ENCODE results near the gene TLCD3B.
A peak's percentile ranks its signal among the peaks of the same experiment; 100 is the strongest.

Gene TLCD3B

DNA sequence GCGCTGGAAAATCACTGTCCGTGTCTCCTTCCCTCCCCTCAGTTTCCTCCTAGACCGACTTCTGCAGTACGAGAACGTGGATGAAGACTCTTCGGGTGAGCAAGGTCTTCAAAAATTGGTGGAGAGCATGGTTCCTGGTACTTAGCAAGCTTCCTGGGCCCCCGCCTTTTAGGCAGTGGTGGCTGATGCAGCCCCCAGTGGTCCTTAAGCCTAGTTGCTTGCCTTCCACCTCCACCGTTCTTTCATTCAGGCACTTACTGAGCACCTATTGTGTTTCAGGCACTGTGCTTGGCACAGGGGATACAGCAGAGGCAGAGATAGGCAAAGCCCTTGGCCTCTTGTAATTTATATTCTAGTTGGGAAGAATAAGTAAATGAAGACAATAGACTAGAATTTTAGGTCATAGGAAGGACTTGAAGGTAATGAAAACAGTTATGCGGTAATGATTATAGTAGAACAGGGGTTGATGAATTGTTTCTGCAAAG lies 34.3 kb downstream of the TLCD3B start:
- H3K36me3 ChIP-seq (ENCODE audit: control insufficient read depth, insufficient read depth, low read length) = peaks cover 20% of the 10 kb centered on the region
- peak overlapping the region; percentile 78 for H3K4me3 ChIP-seq (replicated peaks; ENCODE audit: low read depth, low read length)
- DNase-seq (ENCODE audit: extremely low read depth, insufficient read length) = no peak
- no peaks in the 10 kb centered on the region for H3K27me3 ChIP-seq (replicated peaks; ENCODE audit: control insufficient read depth, insufficient read depth, low read length)
- TF ChIP-seq, protein P1, sequence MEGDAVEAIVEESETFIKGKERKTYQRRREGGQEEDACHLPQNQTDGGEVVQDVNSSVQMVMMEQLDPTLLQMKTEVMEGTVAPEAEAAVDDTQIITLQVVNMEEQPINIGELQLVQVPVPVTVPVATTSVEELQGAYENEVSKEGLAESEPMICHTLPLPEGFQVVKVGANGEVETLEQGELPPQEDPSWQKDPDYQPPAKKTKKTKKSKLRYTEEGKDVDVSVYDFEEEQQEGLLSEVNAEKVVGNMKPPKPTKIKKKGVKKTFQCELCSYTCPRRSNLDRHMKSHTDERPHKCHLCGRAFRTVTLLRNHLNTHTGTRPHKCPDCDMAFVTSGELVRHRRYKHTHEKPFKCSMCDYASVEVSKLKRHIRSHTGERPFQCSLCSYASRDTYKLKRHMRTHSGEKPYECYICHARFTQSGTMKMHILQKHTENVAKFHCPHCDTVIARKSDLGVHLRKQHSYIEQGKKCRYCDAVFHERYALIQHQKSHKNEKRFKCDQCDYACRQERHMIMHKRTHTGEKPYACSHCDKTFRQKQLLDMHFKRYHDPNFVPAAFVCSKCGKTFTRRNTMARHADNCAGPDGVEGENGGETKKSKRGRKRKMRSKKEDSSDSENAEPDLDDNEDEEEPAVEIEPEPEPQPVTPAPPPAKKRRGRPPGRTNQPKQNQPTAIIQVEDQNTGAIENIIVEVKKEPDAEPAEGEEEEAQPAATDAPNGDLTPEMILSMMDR (IDR thresholded peaks at IDR 0.05; ENCODE audit: insufficient read depth, low read length, poor library complexity, severe bottlenecking) = no peak

DNA sequence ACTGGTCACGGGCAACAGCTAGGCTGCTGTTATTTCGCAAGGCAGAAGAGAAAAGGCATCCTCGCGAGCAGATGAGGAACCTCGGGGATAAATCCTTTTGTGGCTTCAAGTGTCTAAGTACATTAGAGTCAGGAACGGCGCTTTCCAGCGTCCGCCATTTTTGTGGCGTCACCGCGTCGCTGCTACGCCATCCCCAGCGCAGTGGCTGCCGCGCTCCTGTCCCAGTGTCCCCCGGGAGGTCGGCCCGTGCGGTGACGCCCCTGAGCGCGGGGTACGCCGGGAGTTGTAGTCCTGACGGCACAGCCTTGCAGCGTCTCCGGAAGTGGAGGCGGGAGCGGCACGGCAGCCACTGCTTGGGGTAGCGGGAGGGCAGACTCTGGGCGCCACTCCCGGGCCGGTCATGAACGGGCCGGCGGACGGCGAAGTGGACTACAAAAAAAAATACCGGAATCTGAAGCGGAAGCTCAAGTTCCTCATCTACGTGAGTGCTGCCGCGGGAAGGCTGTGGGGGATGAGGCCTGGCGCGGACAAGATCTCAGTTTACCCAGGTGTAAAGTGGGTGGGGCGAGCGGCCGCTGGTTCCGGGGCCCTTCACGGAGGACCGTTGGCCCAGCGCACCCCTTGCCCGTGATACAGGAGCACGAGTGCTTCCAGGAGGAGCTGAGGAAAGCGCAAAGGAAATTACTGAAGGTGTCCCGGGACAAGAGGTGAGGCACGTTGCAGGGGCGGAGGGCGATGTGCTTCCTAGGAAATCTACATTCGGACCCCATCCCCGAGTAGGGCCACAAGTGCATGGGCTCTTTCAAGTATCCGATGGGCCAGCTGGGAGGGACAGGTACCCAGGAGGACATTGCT lies 34.9 kb downstream of the TLCD3B start, which contains the start of gene INO80E:
Gene INO80E, plus strand, starts transcription at position 331 of the 855 bp plus-strand sequence. Its CDS starts 70 bp downstream, at position 401.
- TF ChIP-seq, protein P1 (IDR thresholded peaks at IDR 0.05; ENCODE audit: insufficient read depth, low read length, poor library complexity, severe bottlenecking) = no peak
- peak within 1 kb of the TSS; percentile 78 for H3K4me3 ChIP-seq (replicated peaks; ENCODE audit: low read depth, low read length)
- peaks cover 18% of the 10 kb centered on the region for H3K36me3 ChIP-seq (ENCODE audit: control insufficient read depth, insufficient read depth, low read length)
- no peaks in the 10 kb centered on the region for H3K27me3 ChIP-seq (replicated peaks; ENCODE audit: control insufficient read depth, insufficient read depth, low read length)
- peak; percentile 98 for DNase-seq (ENCODE audit: extremely low read depth, insufficient read length)

DNA sequence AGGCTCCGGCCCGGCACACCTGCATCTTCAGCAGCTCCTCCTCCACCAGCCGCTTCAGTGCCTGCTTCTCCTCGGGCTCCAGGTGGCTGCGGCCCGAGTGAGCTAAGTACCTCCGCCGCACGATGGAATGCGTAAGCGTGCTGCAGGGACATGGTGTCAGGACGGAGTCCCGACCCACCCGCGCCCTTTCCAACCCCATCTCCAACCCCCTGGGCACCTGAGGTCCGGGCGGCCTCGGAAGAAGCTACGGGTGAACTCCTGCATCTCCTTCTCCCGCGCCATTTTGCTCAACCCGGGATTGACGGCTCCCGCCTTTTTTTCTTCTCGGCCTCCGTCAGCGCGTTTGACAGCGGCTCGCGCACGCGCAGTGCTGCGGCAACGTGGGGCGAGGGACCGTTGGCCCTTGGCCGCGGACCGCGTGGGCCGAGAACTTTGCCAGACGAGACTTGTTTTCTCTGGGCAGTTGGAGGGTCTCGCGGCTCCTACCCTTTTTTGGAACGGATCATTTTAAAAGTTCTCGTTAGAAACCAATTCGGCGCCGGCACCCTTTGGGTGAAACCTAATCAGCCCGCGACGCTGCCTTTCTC lies 35.7 kb downstream of the TLCD3B start, which contains the start of gene HIRIP3:
Gene HIRIP3, minus strand, starts transcription at position 294 of the 587 bp plus-strand sequence. Its CDS starts 12 bp downstream, at position 282.
- Histone ChIP-seq H3K36me3 (ENCODE audit: control insufficient read depth, insufficient read depth, low read length) (peaks cover 18% of the 10 kb centered on the region), H3K4me3 (replicated peaks; ENCODE audit: low read depth, low read length) (peak within 1 kb of the TSS; percentile 78), H3K27me3 (replicated peaks; ENCODE audit: control insufficient read depth, insufficient read depth, low read length) (no peaks in the 10 kb centered on the region)
- peak; percentile 92 for DNase-seq (ENCODE audit: extremely low read depth, insufficient read length)
- TF ChIP-seq, protein P1 (IDR thresholded peaks at IDR 0.05; ENCODE audit: insufficient read depth, low read length, poor library complexity, severe bottlenecking) = no peak

DNA sequence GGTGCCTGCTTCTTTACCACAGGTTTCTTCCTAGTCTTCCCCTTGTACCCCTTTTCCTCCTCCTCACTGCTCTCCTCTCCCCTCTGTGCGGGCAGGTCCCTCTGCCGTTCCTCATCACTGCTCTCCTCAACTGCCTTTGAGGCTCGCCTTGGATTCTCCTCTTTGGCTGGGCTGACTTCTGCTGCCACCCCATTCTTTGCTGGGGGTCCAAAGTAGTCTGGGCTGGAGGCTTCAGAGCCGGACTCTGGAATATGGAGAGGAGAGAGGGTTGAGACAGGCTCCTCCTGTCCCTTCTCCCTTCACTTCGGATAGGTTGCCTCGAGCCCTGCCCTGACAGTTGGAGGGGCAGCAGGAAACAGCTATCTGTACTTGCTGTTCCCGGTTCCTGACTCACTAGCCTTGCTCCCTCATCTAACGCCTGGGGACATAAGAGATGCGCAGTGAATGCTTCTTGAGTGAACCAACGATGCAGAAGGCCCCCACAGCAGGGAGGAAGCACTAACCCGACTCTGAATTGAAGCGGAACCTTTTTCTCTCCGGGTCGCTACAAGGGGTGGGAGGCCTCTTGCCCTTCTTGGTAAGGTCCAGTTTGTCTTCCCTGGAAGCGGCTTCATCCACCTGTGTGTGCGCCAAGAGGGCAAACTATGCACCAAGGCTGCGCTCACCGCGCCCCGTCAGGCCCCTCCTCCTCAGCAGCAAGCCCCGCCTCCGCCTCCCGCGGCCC lies 36.3 kb downstream of the TLCD3B start:
- TF ChIP-seq, protein P1 (IDR thresholded peaks at IDR 0.05; ENCODE audit: insufficient read depth, low read length, poor library complexity, severe bottlenecking) = no peak
- Histone ChIP-seq H3K4me3 (replicated peaks; ENCODE audit: low read depth, low read length) (peak overlapping the region; percentile 78), H3K36me3 (ENCODE audit: control insufficient read depth, insufficient read depth, low read length) (peaks cover 16% of the 10 kb centered on the region), H3K27me3 (replicated peaks; ENCODE audit: control insufficient read depth, insufficient read depth, low read length) (no peaks in the 10 kb centered on the region)
- DNase-seq (ENCODE audit: extremely low read depth, insufficient read length) = no peak

DNA sequence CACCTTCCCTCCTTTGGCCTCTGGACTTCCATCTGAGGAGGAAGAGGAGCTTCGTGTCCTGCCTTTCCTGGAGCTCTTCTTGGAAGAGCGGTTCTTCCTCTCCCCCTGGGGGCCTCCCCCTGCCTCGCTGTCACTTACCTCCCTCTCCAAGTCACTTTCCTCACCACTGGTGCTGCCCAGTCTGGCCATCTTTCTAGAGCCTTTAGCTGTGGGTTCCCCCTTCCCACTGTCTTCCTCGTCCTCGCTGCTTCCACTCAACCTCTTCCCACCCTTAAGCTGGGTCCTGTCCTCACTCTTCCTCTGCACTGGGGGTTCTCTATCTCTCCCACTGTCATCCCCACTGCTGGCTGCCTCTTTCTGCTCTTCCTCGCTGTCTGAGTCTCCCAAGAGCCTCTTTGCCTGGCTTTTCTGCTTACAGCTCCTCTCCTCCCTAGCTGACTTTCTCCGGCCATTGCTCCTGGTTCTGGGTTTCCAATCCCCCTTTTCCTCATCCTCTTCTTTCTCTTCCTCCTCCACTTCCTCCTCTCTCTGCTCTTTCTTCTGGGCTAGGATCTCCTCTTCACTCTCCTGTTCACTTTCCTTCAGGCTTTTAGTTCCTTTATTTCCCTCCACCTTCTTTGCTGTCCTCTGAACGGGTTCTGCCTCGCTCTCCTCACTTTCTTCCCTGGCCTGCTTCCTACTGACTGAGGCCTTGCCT lies 37.0 kb downstream of the TLCD3B start:
- Histone ChIP-seq H3K4me3 (replicated peaks; ENCODE audit: low read depth, low read length) (peak overlapping the region; percentile 78; the same call in 1 of the 2 replicates), H3K27me3 (replicated peaks; ENCODE audit: control insufficient read depth, insufficient read depth, low read length) (no peaks in the 10 kb centered on the region), H3K36me3 (ENCODE audit: control insufficient read depth, insufficient read depth, low read length) (peaks cover 15% of the 10 kb centered on the region)
- TF ChIP-seq, protein P1 (IDR thresholded peaks at IDR 0.05; ENCODE audit: insufficient read depth, low read length, poor library complexity, severe bottlenecking) = no peak
- no peak for DNase-seq (ENCODE audit: extremely low read depth, insufficient read length)
